Measurements from ENCODE around the gene ADM.

Gene ADM

DNA sequence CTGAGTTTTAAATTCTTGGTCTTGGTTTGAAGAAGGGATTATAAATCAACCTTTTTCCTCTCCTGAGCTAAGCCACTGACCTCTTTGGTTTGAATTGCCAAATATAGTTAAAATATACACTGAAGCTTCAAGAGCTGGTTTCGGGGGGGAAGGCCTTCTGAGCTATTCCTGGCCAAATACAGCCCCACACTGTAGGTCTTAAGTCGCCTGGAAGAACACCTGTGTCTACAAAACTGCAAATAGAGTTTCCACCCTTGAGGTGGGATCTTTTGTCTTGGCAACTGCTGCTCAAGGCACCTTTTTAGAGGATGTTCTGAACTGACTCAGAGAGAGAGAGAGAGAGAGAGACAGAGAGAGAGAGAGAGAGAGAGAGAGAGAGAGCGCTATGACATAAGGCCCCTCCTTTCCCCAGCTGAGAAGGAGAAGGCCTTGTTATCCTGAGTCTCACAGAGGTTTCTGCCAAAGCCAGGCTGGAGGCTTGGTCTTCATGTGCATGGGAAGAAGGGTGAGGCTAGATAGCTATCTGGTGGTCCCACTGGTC is 5.5 kb downstream of the ADM start:
- DNase-seq, result no peak

DNA sequence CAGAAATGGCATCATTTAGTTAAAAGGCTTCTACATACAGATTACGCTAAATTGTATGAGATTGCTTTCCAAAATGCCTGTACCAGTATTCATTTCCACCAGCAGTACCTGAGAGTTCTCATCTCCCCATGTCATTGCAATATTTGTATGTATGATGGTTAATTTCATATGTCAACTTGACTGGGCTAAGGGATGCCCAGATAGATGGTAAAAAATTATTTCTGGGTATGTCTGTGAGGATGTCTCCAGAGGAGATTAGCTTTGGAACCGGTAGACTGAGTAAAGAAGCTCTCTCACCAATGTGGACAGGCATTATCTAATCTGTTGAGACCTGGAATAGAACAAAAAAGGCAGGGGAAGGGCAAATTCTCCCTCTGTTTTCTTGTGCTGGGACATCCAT is 6.9 kb downstream of the ADM start:
- no peak for DNase-seq

- peak; percentile 69 to 70 for DNase-seq
These were observed 9.6 kb downstream of the ADM start for GRCh38 chr11:10314199-10315072.

GRCh38 chr11:10315083-10315482 is 10.2 kb downstream of the ADM start:
- DNase-seq, result no peak

- no peak for DNase-seq
These were observed 12.4 kb downstream of the ADM start for GRCh38 chr11:10317151-10317755.

- no peak for DNase-seq
These were observed 13.1 kb downstream of the ADM start for GRCh38 chr11:10317776-10318526.

GRCh38 chr11:10318527-10318802 is 13.6 kb downstream of the ADM start:
- DNase-seq, result no peak

DNA sequence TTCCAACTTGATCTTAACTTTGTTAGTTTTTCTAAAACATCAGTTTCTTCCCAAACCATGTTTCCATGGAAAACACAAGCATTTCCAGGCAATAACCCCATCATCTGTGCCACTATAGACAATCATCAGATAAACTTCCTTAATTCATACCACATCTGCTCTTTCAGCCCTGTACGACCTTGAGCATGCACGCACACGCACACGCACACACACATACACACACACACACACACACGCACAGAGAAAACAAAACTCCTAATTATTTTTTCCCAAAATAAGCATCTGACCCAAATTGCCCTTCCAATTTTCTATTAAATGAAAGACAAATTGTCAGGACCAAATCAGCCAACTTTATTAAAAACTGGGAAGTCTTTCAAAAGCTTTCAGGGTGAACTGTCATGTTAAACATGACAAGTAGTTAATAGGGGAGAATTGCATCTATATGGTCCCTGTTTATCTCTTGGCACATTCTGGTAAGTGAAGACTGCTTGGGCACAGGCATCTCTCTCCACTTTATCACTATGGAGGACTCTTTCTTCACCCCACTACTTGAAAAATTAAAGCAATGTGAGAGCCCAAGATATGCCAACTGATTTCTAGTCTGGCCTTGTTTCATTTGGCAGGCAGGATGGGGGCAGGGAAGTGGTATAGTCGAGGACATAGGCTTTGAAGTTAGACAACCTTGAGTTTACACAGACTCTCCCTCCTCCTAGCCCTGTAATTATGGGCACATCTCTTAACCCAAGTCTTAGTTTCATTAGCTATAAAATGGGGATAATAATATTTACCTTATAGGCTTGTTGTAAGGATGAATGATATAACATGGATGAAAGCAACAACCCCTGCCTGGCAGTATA is 15.1 kb downstream of the ADM start:
- DNase-seq, result no peak

GRCh38 chr11:10320736-10321465 is 16.0 kb downstream of the ADM start:
- no peak for DNase-seq

DNA sequence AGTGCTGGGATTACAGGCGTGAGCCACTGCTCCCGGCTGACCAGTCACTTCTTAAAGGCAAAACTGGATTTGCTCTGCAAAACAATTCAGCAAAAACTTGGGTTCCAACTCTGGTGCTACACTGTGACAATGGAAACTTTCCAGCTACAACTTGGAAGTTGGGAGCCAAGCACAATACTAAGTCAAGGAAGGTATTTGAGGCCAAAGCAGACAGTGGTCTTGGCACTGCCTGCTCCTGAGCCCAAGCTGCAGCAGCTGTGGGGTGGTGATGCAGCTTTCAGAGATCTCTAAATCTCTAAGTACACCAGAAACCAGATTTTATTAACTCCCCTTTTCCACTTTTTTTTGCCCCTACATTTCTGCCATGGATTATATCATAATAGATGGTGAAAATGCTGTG is 17.5 kb downstream of the ADM start:
- no peak for DNase-seq

DNA sequence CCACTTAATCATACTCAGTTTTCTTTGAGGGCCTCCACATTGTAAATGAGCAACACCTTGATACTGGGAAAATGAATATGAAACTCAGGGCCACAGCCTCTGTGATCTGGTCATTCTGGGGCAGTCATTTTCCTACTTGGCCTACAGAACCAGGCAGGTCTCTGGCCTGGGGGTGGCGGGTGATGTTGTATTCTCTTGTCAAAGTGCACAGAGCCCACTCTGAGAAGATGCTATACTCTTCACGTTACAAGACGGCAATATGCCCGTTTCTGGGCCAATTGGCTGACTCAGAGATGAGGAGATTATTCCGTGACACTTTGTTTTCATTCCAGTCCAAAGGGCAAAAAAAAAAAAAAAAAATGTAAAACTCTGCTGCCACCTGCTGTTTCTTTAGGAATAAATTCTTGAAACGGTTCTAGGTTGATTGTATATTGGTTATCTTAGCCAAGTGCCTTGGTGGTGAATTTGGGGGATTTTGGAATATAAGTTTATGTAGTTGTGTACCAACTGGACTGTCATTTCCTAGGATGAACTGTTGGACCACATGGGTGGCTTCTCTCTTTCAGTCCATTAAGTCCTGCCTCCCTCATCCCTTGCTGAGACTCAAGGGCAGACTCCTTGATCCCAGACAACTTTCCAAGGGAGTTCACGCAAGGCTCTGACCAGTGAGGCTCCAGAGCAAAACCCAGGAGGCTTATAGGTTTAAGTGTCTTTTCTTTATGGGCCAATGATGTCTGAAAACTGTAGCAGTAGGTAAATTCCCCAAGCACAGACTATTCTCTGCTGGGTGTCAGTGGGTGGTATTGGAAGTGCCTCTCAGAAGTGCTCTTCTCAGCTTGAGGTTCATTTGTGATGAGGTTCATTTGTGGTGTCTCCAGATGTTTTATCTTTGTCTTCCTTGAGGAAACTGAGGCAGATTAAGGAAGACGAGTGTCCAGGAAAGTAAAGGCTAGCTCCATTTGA is 18.2 kb downstream of the ADM start:
- DNase-seq, result peak; percentile 61 to 69

DNA sequence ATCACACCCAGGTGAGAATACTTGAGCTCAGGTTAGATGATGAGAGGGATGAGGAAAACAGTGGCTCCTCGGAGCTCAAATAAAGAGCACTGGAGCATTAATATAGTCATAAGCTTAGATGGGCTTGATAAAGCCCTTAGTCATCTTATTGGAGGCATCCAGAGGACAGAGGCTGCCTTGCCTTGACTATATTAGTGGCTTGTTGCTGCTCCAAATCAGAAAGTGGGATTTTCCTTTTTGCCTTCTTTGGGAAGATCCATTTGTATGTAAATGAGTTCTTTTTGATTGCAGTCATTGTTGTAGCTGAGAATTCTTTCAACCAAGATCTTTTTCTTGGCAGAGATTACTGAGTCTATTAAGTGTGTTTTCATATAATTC is 18.9 kb downstream of the ADM start:
- no peak for DNase-seq

DNA sequence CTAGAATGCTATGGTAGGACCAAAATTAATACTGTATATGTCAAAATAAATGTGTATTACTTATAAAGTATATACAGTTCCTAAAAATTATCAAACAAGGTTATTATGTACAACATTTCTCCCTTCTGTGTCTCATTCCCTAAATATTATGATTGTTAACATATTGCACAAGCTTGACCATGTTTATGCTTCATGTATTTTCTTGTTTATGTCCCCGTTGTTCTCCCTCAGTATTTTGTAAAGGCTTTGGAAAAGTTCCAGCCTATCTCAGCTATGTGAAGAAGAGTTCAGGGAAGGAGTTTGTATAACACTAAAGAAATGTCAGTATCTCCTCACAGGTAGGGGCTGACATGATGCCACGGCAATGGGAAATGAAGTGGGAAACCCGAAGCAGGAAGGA is 19.6 kb downstream of the ADM start:
- DNase-seq, result no peak

DNA sequence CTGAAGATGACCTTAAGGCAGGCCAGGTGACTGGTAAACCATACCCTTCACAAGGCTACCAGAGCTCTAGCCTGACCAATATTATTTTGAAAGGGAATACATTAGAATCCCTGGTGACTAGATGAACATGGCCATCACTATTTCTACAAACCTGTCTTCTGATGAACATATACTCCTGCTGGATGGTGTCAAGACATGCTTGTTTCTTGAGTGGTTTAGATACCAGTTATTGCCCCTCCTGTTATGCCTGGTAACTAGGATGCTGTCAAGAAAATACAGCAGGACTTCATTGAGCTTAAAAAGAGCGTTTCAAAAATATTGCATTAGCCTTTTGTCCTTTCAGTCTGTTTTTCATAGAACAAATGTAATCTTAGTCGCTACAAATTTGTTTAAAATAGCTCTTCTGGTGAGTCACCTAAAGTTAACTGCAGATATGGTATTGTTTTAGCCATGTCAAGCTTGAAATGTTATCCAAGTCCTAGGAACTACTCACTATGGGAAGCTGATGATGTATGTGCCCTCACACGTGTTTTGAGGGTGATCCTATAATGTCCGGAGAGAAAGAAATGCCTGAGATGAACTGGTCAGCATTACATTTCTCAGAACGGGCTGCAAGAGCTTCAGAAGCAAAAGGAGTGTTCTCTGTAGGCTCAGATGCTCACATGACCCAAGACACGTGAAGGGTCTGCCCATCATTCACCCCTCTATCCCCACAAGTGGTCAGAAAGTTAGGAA is 20.6 kb downstream of the ADM start:
- no peak for DNase-seq

DNA sequence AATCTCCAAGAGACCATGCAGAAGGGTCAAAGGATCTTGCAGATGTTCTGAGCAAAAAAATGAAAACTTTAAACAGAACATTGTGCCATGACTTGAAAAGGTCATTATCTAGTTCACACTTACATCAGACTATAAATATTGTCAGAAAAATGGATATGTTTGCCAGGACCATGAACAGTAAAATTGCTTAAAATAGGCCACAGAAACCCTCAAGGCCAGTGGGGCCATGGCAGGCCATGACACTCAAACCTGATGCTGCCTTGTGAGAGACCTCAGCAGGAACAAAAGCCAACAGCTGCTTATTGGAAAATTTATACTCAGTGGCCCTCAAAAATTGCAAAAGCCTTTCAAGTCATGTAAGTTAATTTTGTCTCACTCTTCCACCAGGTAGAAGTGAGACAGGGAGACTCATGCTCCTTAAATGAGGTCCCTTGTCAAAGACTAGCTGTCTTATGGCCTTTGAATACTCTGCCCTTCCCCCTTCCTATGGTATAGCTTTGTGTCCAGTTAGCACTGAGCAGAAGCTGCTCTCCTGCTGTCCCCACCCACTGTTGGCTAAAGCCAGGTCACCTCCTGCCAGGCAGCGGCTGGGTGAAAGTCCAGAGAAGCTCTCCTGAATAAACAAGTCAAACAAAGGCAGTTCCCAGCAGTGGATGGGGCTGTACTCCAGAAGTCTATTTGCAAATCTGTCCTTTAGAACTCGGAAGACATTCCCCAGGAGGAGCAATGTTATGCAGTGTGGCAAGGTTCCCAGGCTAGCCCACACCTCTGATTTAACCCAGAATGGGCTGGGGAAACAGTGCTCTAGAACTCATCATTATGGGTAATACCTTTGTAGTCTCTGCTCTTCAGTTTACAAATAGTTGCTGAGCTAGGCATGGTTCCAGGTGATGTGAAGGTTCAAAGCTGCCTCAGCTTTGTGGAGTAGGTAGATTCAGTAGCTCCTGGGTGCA is 21.4 kb downstream of the ADM start:
- no peak for DNase-seq

GRCh38 chr11:10327254-10327653 is 22.4 kb downstream of the ADM start:
- peak; percentile 34 to 55 for DNase-seq

DNA sequence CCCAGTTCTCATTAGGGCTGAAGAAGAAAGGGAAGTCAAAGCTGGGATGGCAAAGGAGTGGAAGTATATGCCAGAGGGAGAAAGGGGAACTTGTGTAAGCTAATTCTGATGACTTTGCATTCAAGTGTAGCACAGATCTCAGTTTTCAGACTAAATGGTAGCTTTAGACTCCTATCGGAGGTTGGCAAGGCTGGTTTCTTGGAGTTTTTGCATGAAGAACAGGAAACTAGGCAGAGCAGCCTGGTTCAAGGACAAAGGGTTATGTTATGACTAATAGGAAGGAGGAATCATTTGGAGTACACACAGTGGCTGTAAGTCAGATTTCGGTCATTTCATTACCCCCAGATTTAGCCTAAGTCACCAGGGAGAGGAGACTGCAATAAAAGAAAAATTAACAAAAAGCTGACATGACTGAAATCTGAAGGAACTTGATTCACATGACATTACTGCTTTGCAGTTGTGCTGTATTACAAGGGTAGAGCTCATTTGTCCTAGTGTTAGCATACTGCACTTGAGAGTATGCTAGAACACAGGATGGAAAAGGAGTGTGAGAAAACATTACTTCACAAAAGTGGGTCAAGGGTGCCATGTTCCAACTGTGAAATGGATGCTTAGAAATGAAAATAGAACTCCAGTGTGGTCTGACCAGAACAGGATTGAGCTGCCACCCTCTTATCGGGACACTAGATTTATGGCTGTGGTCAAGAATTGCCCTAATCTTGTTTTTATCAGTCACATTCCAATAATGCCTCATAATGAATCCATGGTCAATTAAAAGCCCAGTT is 23.6 kb downstream of the ADM start:
- DNase-seq, result peak; percentile 42 to 48

DNA sequence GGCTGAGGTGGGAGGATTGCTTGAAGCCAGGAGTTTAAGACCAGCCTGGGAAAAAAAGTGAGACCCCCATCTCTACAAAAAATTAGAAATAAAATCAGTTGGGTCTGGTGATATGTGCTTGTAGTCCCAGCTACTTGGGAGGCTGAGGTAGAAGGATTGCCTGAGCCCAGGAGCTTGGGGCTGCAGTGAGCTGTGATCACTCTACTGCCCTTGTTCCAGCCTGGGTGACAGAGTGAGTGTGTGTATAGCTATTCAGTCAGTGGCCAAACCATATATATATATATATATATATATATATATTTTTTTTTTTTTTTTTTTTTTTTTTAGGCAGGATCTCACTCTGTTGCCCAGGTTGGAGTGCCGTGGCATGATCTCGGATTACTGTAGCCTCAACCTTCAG is 24.5 kb downstream of the ADM start:
- no peak for DNase-seq
